Mesodermal cell (in vitro differentiated cells): ENCODE results near the gene RAET1G.
"Not testable (repeated sequence)": the region's sequence is repeated elsewhere in the genome, so short reads cannot be mapped to it uniquely, and the experiment has no call there.

Experiments used
- H3K27ac ChIP-seq: 2 replicates; pipeline ENCODE4 v1.7.0; 2013; ENCODE audit warnings: mild to moderate bottlenecking, low read depth, low read length, moderate library complexity; ENCODE audit not compliant: severe bottlenecking
- H3K36me3 ChIP-seq: 2 replicates; pipeline ENCODE4 v1.7.1; 2013; ENCODE audit warnings: mild to moderate bottlenecking, low read length, moderate library complexity; ENCODE audit not compliant: control insufficient read depth, insufficient read depth
- H3K4me1 ChIP-seq: one replicate; pipeline ENCODE4 v1.7.1; 2013; ENCODE audit warnings: mild to moderate bottlenecking, low read length; ENCODE audit not compliant: insufficient read depth, control insufficient read depth, poor library complexity, severe bottlenecking
- H3K4me3 ChIP-seq: 2 replicates; pipeline ENCODE4 v1.7.0; 2013; ENCODE audit warnings: low read length, control low read depth, mild to moderate bottlenecking; ENCODE audit not compliant: insufficient read depth, poor library complexity, severe bottlenecking; ENCODE audit errors: extremely low read depth
- H3K9me3 ChIP-seq: 2 replicates; pipeline ENCODE4 v1.7.1; 2013; ENCODE audit warnings: mild to moderate bottlenecking, low read length, moderate library complexity; ENCODE audit not compliant: control insufficient read depth
- WGBS, 2 experiments: methylation state at CpG; one replicate each; pipeline ENCODE4 v1.1.5; 2013; ENCODE audit warnings: missing lambda C conversion rate in 2 of 2; ENCODE audit not compliant: insufficient coverage in 2 of 2; 5-methylcytosine and 5-hydroxymethylcytosine counted together

The RAET1G gene

GRCh38 chr6:149951626-149952025 lies 28.7 kb upstream of the RAET1G start:
- 100% methylated on average over 1 to 3 of the region's 3 CpGs for WGBS, 2 experiments
- no peaks in the 10 kb centered on the region for H3K4me1 ChIP-seq
- no peak overlapping the region for H3K27ac ChIP-seq
- H3K36me3 ChIP-seq: no peaks in the 10 kb centered on the region
- H3K4me3 ChIP-seq: no peak overlapping the region
- no peaks in the 10 kb centered on the region for H3K9me3 ChIP-seq

DNA sequence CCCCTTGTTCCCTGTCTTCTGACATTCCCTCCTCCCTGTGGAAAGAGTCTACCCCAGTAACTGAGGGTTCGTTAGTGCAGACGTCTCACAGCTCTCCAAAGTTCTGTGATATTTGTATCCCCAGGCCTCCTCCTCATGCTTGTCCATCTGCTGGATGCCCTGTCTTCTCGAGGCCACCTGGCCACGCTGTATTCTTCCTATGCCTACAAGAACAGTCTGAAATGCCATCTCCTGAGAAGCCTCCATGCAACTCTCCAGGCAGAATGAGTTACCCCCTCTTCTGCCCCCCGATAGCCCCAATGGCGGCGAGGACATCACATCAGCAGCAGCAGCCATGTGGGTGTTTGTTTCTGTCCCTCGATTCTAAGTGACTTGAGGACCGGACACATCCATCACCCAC lies 28.2 kb upstream of the RAET1G start:
- 75 to 84% methylated on average over 4 to 7 of the region's 9 CpGs for WGBS, 2 experiments
- no peaks in the 10 kb centered on the region for H3K4me1 ChIP-seq

GRCh38 chr6:149950423-149950822 lies 27.5 kb upstream of the RAET1G start:
- H3K36me3 ChIP-seq: no peaks in the 10 kb centered on the region
- H3K9me3 ChIP-seq: no peaks in the 10 kb centered on the region
- no peak overlapping the region for H3K4me3 ChIP-seq
- no peak overlapping the region for H3K27ac ChIP-seq
- 55 to 62% methylated on average over 7 to 8 of the region's 8 CpGs for WGBS, 2 experiments
- no peaks in the 10 kb centered on the region for H3K4me1 ChIP-seq

More for the DNA sequence above, 28.2 kb upstream of the RAET1G start:
- H3K36me3 ChIP-seq: no peaks in the 10 kb centered on the region
- H3K4me3 ChIP-seq: no peak overlapping the region
- H3K9me3 ChIP-seq: no peaks in the 10 kb centered on the region
- H3K27ac ChIP-seq: no peak overlapping the region

DNA sequence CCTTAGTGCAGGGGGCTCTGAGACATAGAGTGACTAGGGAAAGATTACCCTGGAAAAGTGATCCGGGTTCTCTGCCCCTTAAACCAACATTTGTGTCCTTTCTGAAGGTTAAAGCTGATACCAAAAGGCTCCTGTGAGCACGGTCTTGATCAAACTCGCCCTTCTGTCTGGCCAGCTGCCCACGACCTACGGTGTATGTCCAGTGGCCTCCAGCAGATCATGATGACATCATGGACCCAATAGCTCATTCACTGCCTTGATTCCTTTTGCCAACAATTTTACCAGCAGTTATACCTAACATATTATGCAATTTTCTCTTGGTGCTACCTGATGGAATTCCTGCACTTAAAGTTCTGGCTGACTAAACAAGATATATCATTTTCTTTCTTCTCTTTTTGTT lies 25.7 kb upstream of the RAET1G start:
- Histone ChIP-seq H3K27ac (no peak overlapping the region), H3K36me3 (no peaks in the 10 kb centered on the region), H3K4me3 (no peak overlapping the region), H3K4me1 (no peaks in the 10 kb centered on the region), H3K9me3 (no peaks in the 10 kb centered on the region)
- WGBS, 2 experiments: 77 to 79% methylated on average over 4 to 5 of the region's 5 CpGs

GRCh38 chr6:149948011-149948410 lies 25.1 kb upstream of the RAET1G start:
- Histone ChIP-seq H3K27ac (no peak overlapping the region), H3K36me3 (no peaks in the 10 kb centered on the region), H3K9me3 (no peaks in the 10 kb centered on the region), H3K4me3 (no peak overlapping the region), H3K4me1 (no peaks in the 10 kb centered on the region)
- 29% methylated on average over 1 of the region's 1 CpG; no CpG with 5 or more reads in 1 of the 2 experiments for WGBS, 2 experiments

DNA sequence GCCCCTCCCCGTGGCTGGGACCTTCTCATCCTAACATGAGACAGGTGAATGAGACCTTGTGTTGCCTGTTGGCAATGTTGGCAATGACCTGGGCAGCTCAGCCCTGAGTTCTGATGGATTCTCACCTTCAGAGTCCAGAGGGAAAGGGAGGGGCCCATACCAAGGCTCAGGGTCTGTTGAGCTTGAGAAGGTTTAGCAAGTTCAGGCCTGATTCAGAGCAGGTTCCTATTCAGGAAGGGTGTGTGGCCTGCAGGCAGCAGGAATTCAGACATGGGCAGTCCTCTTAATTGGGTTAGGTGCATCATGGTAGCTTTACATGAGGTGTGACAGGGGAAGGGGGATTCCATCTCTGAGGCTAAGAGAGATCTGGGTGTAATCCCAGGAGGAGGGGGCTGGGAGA lies 24.6 kb upstream of the RAET1G start:
- WGBS, 2 experiments: no CpG with 5 or more reads among the region's 1 CpG
- not testable (repeated sequence) for H3K4me1 ChIP-seq, H3K4me3 ChIP-seq, H3K27ac ChIP-seq, H3K36me3 ChIP-seq, H3K9me3 ChIP-seq

DNA sequence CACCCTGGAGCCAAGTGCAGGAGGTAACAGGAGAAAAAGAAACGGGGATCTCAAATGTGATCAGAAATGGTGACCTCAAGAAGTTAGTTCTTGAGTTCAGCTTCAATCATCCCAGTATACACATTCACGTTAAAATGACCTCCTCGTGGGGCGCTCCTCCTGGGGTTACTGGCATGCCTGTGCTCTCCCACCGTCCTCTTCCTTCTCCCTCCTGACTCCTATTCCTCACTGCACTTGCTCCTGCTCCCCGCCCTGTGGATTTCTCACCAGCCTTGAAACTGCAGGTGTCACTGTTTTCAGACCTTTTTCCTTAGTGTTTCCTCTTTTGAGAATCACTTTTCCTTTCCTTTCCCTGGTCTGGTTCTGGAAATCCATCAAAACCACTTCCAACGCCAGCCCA lies 23.7 kb upstream of the RAET1G start:
- H3K36me3 ChIP-seq, H3K27ac ChIP-seq, H3K9me3 ChIP-seq, H3K4me1 ChIP-seq, H3K4me3 ChIP-seq: not testable (repeated sequence)
- 63 to 67% methylated on average over 5 to 7 of the region's 7 CpGs for WGBS, 2 experiments

DNA sequence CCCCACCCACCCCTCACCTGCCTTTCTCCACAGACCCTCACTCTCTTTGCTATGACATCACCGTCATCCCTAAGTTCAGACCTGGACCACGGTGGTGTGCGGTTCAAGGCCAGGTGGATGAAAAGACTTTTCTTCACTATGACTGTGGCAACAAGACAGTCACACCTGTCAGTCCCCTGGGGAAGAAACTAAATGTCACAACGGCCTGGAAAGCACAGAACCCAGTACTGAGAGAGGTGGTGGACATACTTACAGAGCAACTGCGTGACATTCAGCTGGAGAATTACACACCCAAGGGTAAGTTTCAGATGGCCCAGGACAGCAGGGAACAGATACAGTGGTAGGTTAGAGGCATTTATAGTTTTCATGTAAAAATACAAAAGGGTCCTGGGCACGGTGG lies 22.4 kb upstream of the RAET1G start:
- H3K27ac ChIP-seq, H3K4me1 ChIP-seq, H3K4me3 ChIP-seq, H3K36me3 ChIP-seq, H3K9me3 ChIP-seq: not testable (repeated sequence)
- 88 to 90% methylated on average over 2 to 3 of the region's 6 CpGs for WGBS, 2 experiments

DNA sequence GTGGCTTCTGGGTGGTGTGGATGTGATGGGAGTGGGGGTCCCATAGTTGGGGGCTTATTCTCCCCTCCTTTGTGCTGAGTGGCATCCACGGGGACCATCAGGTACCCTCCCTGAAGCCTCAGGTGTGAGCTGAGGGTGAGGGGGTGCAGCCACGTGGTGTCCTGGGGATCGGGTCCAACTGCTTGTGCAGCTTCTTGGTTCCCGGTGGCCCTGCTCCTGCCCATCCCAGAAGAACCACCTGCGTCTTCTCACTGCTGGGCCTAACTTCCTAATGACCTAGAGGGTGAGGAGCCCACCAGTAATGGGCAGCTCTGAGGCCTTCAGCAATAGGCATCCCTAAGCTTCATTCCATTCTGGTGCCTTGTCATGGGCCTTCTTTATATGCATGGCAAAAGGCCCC lies 20.4 kb upstream of the RAET1G start:
- H3K36me3 ChIP-seq, H3K4me1 ChIP-seq, H3K4me3 ChIP-seq, H3K9me3 ChIP-seq, H3K27ac ChIP-seq: not testable (repeated sequence)
- 72 to 82% methylated on average over 4 of the region's 5 CpGs for WGBS, 2 experiments

DNA sequence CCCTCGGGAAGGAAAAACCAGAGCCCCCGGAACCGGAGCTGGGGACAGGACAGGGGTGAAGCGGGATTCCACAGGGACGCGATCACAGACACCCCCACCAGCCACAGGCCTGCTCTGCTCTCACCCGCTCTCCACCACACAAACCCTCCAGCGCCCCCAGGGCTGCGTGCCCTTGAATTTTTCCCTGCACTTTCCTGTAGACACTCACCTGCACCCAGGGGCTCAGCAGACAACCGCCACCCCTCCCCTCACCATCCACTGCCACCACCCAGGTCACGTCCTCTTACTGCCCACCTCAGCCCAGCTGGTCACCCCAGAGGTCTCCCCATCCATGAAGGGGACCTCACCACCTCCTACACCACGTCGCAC lies 19.5 kb upstream of the RAET1G start:
- Histone ChIP-seq H3K4me1 (peaks cover 3% of the 10 kb centered on the region), H3K36me3 (no peaks in the 10 kb centered on the region), H3K9me3 (no peaks in the 10 kb centered on the region), H3K27ac (no peak overlapping the region), H3K4me3 (peak overlapping the region; percentile 57)
- WGBS, 2 experiments: 0 to 11% methylated on average over 9 to 12 of the region's 13 CpGs

- Histone ChIP-seq H3K9me3 (no peaks in the 10 kb centered on the region), H3K27ac (no peak within 1 kb of the TSS), H3K4me3 (peak within 1 kb of the TSS; percentile 57), H3K36me3 (no peaks in the 10 kb centered on the region), H3K4me1 (peaks cover 3% of the 10 kb centered on the region)
- WGBS, 2 experiments: 1% methylated on average over 39 to 42 of the region's 62 CpGs
Observed at GRCh38 chr6:149941583-149942460, 18.9 kb upstream of the RAET1G start, which contains the start of gene ULBP2. TSS of gene ULBP2 (plus strand) at chr6:149942014. CDS start at chr6:149942073, 59 bp downstream.
